OCI-LY3 (cell line): ENCODE results near the gene ADGRG6.

ENCODE experiments used
- H2AFZ ChIP-seq: fragments of 200-600, 300-600 bp; shearing (Covaris generic); 2 replicates; pipeline ENCODE4 v1.6.0; 2014; ENCODE audit warnings: antibody characterized with exemption, low read depth, low read length
- H3K27ac ChIP-seq: fragments of 200-600, 300-600 bp; sonication (generic); 2 replicates; pipeline ENCODE4 v1.5.1; 2014; ENCODE audit warnings: mild to moderate bottlenecking, low read length, moderate library complexity, mixed read lengths
- H3K27me3 ChIP-seq: fragments of 200-600, 300-600 bp; sonication (generic); 2 replicates; pipeline ENCODE4 v1.6.1; 2014; ENCODE audit warnings: low read depth, low read length, mixed read lengths
- H3K36me3 ChIP-seq: fragments of 200-600, 300-600 bp; sonication (generic); replicated peaks from 2 replicates; pipeline ENCODE3; 2014; ENCODE audit warnings: low read depth, low read length, mixed read lengths
- H3K4me1 ChIP-seq: fragments of 300-600, 200-600 bp; sonication (generic); 2 replicates; pipeline ENCODE4 v1.6.1; 2014; ENCODE audit warnings: low read length, mixed read lengths
- H3K4me2 ChIP-seq: fragments of 200-600, 300-600 bp; sonication (generic); 2 replicates; pipeline ENCODE4 v1.6.1; 2014; ENCODE audit warnings: low read length, mixed read lengths
- H3K4me3 ChIP-seq: fragments of 300-600, 200-600 bp; sonication (generic); 2 replicates; pipeline ENCODE4 v1.5.1; 2014; ENCODE audit warnings: antibody characterized with exemption, mild to moderate bottlenecking, low read length, moderate library complexity
- H3K79me2 ChIP-seq: fragments of 300-600, 200-600 bp; shearing (Covaris generic); 2 replicates; pipeline ENCODE4 v1.6.1; 2014; ENCODE audit warnings: mild to moderate bottlenecking, low read length, mixed read lengths
- H3K9ac ChIP-seq: fragments of 300-600, 200-600 bp; shearing (Covaris generic); 2 replicates; pipeline ENCODE4 v1.6.0; 2014; ENCODE audit warnings: mild to moderate bottlenecking, low read length, moderate library complexity
- H3K9me3 ChIP-seq: fragments of 200-600, 300-600 bp; shearing (Covaris generic); 2 replicates; pipeline ENCODE4 v1.6.1; 2014; ENCODE audit warnings: low read length, mixed read lengths; ENCODE audit not compliant: insufficient read depth
- H4K20me1 ChIP-seq: fragments of 200-600, 300-600 bp; sonication (generic); 2 replicates; pipeline ENCODE4 v1.6.1; 2016; ENCODE audit warnings: low read length, mixed read lengths; ENCODE audit not compliant: insufficient read depth
- CTCF ChIP-seq: fragments of 200-600, 300-600 bp; sonication (generic); IDR thresholded peaks from 2 replicates; pipeline ENCODE4 v1.5.1; 2014; ENCODE audit warnings: antibody characterized with exemption, low read length, low read depth
- EZH2phosphoT487 ChIP-seq: fragments of 200-600 bp; shearing (Covaris generic); IDR thresholded peaks from 2 replicates; pipeline ENCODE4 v1.6.1; 2018; ENCODE audit warnings: antibody characterized with exemption, mixed run types, low read depth

Gene ADGRG6

GRCh38 chr6:142258757-142259156 is 43.0 kb upstream of the ADGRG6 start:
- Histone ChIP-seq H3K4me2 (no peak overlapping the region), H3K4me1 (no peaks in the 10 kb centered on the region)
- TF ChIP-seq EZH2phosphoT487: no peak
- TF ChIP-seq CTCF: no peak

GRCh38 chr6:142260748-142261147 is 41.1 kb upstream of the ADGRG6 start:
- H2AFZ ChIP-seq: no peak overlapping the region
- H3K79me2 ChIP-seq: no peaks in the 10 kb centered on the region
- no peak for TF ChIP-seq EZH2phosphoT487
- no peak for TF ChIP-seq CTCF
- H3K4me3 ChIP-seq: no peak overlapping the region
- no peak overlapping the region for H3K4me2 ChIP-seq
- H3K27me3 ChIP-seq: no peaks in the 10 kb centered on the region
- no peaks in the 10 kb centered on the region for H4K20me1 ChIP-seq
- H3K4me1 ChIP-seq: no peaks in the 10 kb centered on the region
- H3K9me3 ChIP-seq: no peaks in the 10 kb centered on the region
- no peaks in the 10 kb centered on the region for H3K36me3 ChIP-seq
- no peak overlapping the region for H3K27ac ChIP-seq
- no peak overlapping the region for H3K9ac ChIP-seq

More at GRCh38 chr6:142258757-142259156, 43.0 kb upstream of the ADGRG6 start:
- Histone ChIP-seq H3K4me3 (no peak overlapping the region), H3K9me3 (no peaks in the 10 kb centered on the region), H2AFZ (no peak overlapping the region), H3K27me3 (no peaks in the 10 kb centered on the region), H3K36me3 (no peaks in the 10 kb centered on the region), H3K9ac (no peak overlapping the region), H4K20me1 (no peaks in the 10 kb centered on the region), H3K79me2 (no peaks in the 10 kb centered on the region), H3K27ac (no peak overlapping the region)

- Histone ChIP-seq H4K20me1 (no peaks in the 10 kb centered on the region), H3K4me2 (no peak overlapping the region), H3K36me3 (no peaks in the 10 kb centered on the region), H3K9ac (no peak overlapping the region), H3K27me3 (no peaks in the 10 kb centered on the region), H3K27ac (no peak overlapping the region), H3K4me3 (no peak overlapping the region), H3K9me3 (no peaks in the 10 kb centered on the region), H3K79me2 (no peaks in the 10 kb centered on the region), H3K4me1 (no peaks in the 10 kb centered on the region), H2AFZ (no peak overlapping the region)
- no peak for TF ChIP-seq CTCF
- TF ChIP-seq EZH2phosphoT487: no peak
These were observed 39.6 kb upstream of the ADGRG6 start for GRCh38 chr6:142262231-142262630.

GRCh38 chr6:142265476-142265875 is 36.3 kb upstream of the ADGRG6 start:
- Histone ChIP-seq H3K4me1 (no peaks in the 10 kb centered on the region), H3K4me3 (no peak overlapping the region), H3K79me2 (no peaks in the 10 kb centered on the region), H3K27ac (no peak overlapping the region), H3K4me2 (no peak overlapping the region), H4K20me1 (no peaks in the 10 kb centered on the region), H3K9me3 (no peaks in the 10 kb centered on the region), H2AFZ (no peak overlapping the region), H3K9ac (no peak overlapping the region), H3K27me3 (no peaks in the 10 kb centered on the region), H3K36me3 (no peaks in the 10 kb centered on the region)
- TF ChIP-seq CTCF (no peak), EZH2phosphoT487 (no peak)
